Osteocyte (in vitro differentiated cells): ENCODE results near the gene ANTKMT. TPM values are rescaled to one million over a fixed set of nuclear protein-coding genes. Genes with fewer than 3 reads are reported as not detected.
"Not testable (repeated sequence)": the region's sequence is repeated elsewhere in the genome, so short reads cannot be mapped to it uniquely, and the experiment has no call there.

ENCODE experiments used
- DNase-seq: peaks from one replicate; pipeline ENCODE4 v3.0.0; 2021; ENCODE audit warnings: mixed read lengths; ENCODE audit not compliant: unreplicated experiment; ENCODE audit errors: extremely low spot score
- H3K27ac Mint-ChIP-seq: one replicate; pipeline ENCODE4 v1.8.0; 2021; ENCODE audit warnings: mild to moderate bottlenecking, mixed read lengths; ENCODE audit not compliant: unreplicated experiment
- H3K27me3 Mint-ChIP-seq: one replicate; pipeline ENCODE4 v1.8.0; 2021; ENCODE audit warnings: mixed read lengths; ENCODE audit not compliant: unreplicated experiment
- H3K36me3 Mint-ChIP-seq: one replicate; pipeline ENCODE4 v1.8.0; 2021; ENCODE audit warnings: mixed read lengths; ENCODE audit not compliant: unreplicated experiment
- H3K4me1 Mint-ChIP-seq: one replicate; pipeline ENCODE4 v1.8.0; 2021; ENCODE audit warnings: mixed read lengths; ENCODE audit not compliant: unreplicated experiment
- H3K4me3 Mint-ChIP-seq: one replicate; pipeline ENCODE4 v1.8.0; 2021; ENCODE audit warnings: mild to moderate bottlenecking, moderate library complexity, mixed read lengths; ENCODE audit not compliant: unreplicated experiment
- H3K9me3 Mint-ChIP-seq: one replicate; pipeline ENCODE4 v1.8.0; 2021; ENCODE audit warnings: mixed read lengths; ENCODE audit not compliant: unreplicated experiment
- CTCF ChIP-seq: fragments of 200-600 bp; sonication (generic); IDR thresholded peaks from 2 replicates; pipeline ENCODE4 v1.5.0; 2021; ENCODE audit warnings: antibody characterized with exemption, mild to moderate bottlenecking, moderate library complexity
- total RNA-seq: library from RNA; stranded (reverse); gene quantifications from 2 replicates; pipeline ENCODE4 v1.2.1, GENCODE V29; 2021

ANTKMT gene
- total RNA-seq, 1 donor from 2014 or later: 41.7 TPM

DNA sequence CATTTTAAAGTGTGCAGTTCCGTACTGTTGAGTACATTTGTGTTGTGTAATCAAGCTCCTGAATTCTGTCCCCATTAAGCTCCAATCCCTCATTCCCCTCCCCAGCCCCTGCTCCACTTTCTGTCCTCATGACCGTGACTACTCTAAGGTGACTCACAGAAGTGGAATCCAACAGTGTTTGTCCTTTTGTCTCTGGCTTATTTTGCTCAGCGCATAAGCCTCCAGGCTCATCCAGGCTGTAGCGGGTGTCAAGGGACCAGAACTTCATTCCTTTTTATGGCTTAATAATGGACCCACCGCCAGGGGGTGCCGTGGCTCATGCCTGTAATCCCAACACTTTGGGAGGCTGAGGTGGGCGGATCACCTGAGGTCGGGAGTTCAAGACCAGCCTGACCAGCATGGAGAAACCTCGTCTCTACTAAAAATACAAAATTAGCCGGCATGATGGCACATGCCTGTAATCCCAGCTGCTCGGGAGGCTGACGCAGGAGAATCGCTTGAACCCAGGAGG, 8.2 kb upstream of the ANTKMT start:
- H3K9me3 Mint-ChIP-seq, H3K36me3 Mint-ChIP-seq, H3K27me3 Mint-ChIP-seq, DNase-seq, H3K4me3 Mint-ChIP-seq: not testable (repeated sequence)
- peak overlapping the region; percentile 85 for H3K27ac Mint-ChIP-seq
- peaks cover 37% of the 10 kb centered on the region for H3K4me1 Mint-ChIP-seq
- TF ChIP-seq CTCF: peak; percentile 67

DNA sequence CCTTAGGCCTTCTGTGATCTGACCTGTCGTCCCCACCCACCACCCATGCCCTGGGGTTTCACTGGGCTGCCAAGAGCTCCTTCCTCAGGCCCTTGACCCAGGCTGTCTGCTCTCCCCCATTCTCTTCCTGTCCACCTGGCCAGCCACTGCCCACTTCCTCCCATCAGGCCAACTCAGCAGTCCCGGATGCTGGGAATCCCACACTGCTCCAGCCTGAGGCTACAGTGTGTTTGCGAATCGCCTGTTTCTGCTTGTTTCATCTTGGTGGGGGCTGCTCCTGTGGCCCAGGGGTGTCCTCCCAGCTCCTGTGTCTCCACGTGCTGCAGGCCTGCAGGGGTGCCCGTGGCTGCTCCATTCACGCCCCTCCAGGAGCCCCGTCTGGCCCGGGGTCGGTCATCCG, 6.9 kb upstream of the ANTKMT start:
- Mint-ChIP-seq H3K4me3 (no peak overlapping the region), H3K36me3 (no peaks in the 10 kb centered on the region), H3K9me3 (no peaks in the 10 kb centered on the region), H3K4me1 (peaks cover 38% of the 10 kb centered on the region), H3K27ac (no peak overlapping the region), H3K27me3 (no peaks in the 10 kb centered on the region)
- no peak for DNase-seq
- no peak for TF ChIP-seq CTCF

- H3K4me3 Mint-ChIP-seq: peak within 1 kb of the TSS; percentile 67
- peak within 1 kb of the TSS; percentile 14 for H3K27ac Mint-ChIP-seq
- H3K9me3 Mint-ChIP-seq: no peaks in the 10 kb centered on the region
- peak; percentile 95 for DNase-seq
- no peaks in the 10 kb centered on the region for H3K27me3 Mint-ChIP-seq
- peaks cover 36% of the 10 kb centered on the region for H3K4me1 Mint-ChIP-seq
- TF ChIP-seq CTCF: no peak
- no peaks in the 10 kb centered on the region for H3K36me3 Mint-ChIP-seq
Observed at GRCh38 chr16:714558-715476, 6.1 kb upstream of the ANTKMT start, which contains the start of gene METRN. Gene METRN (plus strand): TSS chr16:715118. CDS start chr16:715290, 172 bp downstream.

DNA sequence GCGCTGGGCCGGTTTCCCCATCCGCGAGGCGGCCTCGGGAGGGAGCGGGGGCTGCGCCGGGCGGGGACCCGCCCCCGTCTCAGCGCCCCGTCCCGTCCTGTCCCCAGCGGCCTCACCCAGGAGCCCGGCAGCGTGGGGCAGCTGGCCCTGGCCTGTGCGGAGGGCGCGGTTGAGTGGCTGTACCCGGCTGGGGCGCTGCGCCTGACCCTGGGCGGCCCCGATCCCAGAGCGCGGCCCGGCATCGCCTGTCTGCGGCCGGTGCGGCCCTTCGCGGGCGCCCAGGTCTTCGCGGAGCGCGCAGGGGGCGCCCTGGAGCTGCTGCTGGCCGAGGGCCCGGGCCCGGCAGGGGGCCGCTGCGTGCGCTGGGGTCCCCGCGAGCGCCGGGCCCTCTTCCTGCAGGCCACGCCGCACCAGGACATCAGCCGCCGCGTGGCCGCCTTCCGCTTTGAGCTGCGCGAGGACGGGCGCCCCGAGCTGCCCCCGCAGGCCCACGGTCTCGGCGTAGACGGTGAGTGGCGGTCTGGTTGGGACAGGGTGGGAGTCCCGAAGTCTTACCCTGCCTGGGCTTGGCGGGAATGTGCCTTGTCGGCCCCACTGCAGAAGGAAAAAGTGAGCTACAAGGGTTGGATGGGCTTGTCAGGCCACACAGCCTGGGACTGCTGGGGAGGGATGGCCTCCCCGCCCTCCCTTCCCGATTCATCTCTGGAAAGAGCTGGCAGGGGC, 5.3 kb upstream of the ANTKMT start:
- H3K4me3 Mint-ChIP-seq: peak overlapping the region; percentile 67
- H3K27ac Mint-ChIP-seq: peak overlapping the region; percentile 14
- H3K9me3 Mint-ChIP-seq: no peaks in the 10 kb centered on the region
- no peak for DNase-seq
- no peaks in the 10 kb centered on the region for H3K27me3 Mint-ChIP-seq
- TF ChIP-seq CTCF: peak; percentile 38
- H3K36me3 Mint-ChIP-seq: no peaks in the 10 kb centered on the region
- peaks cover 39% of the 10 kb centered on the region for H3K4me1 Mint-ChIP-seq

- DNase-seq: no peak
- Mint-ChIP-seq H3K4me1 (peaks cover 37% of the 10 kb centered on the region), H3K9me3 (no peaks in the 10 kb centered on the region), H3K27me3 (no peaks in the 10 kb centered on the region), H3K36me3 (no peaks in the 10 kb centered on the region), H3K27ac (peak overlapping the region; percentile 14), H3K4me3 (peak overlapping the region; percentile 67)
- TF ChIP-seq CTCF: no peak
Observed at GRCh38 chr16:716200-716568, 4.8 kb upstream of the ANTKMT start.
